PC-3 (cell line): ENCODE data around the gene TCEA2. TPM values are rescaled to one million over a fixed set of nuclear protein-coding genes. Genes with fewer than 3 reads are reported as not detected.

Source experiments
- ATAC-seq: fragments of 200-7000 bp; cut with Tn5 transposase; 2 replicates; pipeline ENCODE4 v1.9.1; 2020; ENCODE audit warnings: mild to moderate bottlenecking, moderate library complexity
- BruUV-seq: library from RNA; stranded (reverse); fragments of 400-500 nt; replicated peaks from 2 replicates; lab custom pipeline; 2021; lab: Mats Ljungman, UMichigan
- CTCF ChIA-PET: fragments of 300-600 bp; sonication (Branson Sonifier 250); formaldehyde crosslinking; loops from one replicate; lab custom pipeline; 2022; ENCODE audit warnings: antibody characterized with exemption; lab: Charles Lee
- POLR2A ChIA-PET: fragments of 300-600 bp; sonication (Branson Sonifier 250); formaldehyde crosslinking; loops from one replicate; lab custom pipeline; 2022; ENCODE audit warnings: antibody characterized with exemption; ENCODE audit not compliant: unreplicated experiment; lab: Charles Lee
- DNase-seq: peaks from one replicate; pipeline ENCODE4 v3.0.0-alpha.2; 2015
- H2AFZ ChIP-seq: fragments of 300-600 bp; sonication (generic); 2 replicates; pipeline ENCODE4 v1.6.0; 2016; ENCODE audit warnings: antibody characterized with exemption, low read length
- H3F3A ChIP-seq: fragments of 300-600 bp; sonication (generic); one replicate; pipeline ENCODE4 v1.6.0; 2017; ENCODE audit warnings: antibody characterized with exemption, low read length, control low read depth, mild to moderate bottlenecking; ENCODE audit not compliant: unreplicated experiment
- H3K27ac ChIP-seq: fragments of 300-600 bp; sonication (generic); 2 replicates; pipeline ENCODE4 v1.5.1; 2016; ENCODE audit warnings: mild to moderate bottlenecking, low read length
- H3K27me3 ChIP-seq: fragments of 300-600 bp; sonication (generic); 2 replicates; pipeline ENCODE4 v1.6.1; 2016; ENCODE audit warnings: low read length, mixed read lengths
- H3K36me3 ChIP-seq: fragments of 300-600 bp; sonication (generic); 2 replicates; pipeline ENCODE4 v1.6.1; 2016; ENCODE audit warnings: low read depth, mixed run types, low read length, mixed read lengths
- H3K4me1 ChIP-seq: fragments of 300-600 bp; sonication (generic); 2 replicates; pipeline ENCODE4 v1.5.1; 2016; ENCODE audit warnings: low read length; ENCODE audit not compliant: insufficient read depth
- H3K4me2 ChIP-seq: fragments of 300-600 bp; sonication (generic); 2 replicates; pipeline ENCODE4 v1.6.0; 2016; ENCODE audit warnings: low read length
- H3K4me3 ChIP-seq: fragments of 300-600 bp; sonication (generic); 2 replicates; pipeline ENCODE4 v1.5.1; 2016; ENCODE audit warnings: mild to moderate bottlenecking, low read length, mixed read lengths
- H3K79me2 ChIP-seq: fragments of 300-600 bp; sonication (generic); 2 replicates; pipeline ENCODE4 v1.6.1; 2017; ENCODE audit warnings: low read length, mixed read lengths
- H3K9ac ChIP-seq: fragments of 300-600 bp; sonication (generic); 2 replicates; pipeline ENCODE4 v1.6.0; 2016; ENCODE audit warnings: mild to moderate bottlenecking, low read length
- H3K9me2 ChIP-seq: fragments of 300-600 bp; sonication (generic); replicated peaks from 2 replicates; pipeline ENCODE4 v1.6.1; 2016; ENCODE audit warnings: mixed run types, low read length, mixed read lengths
- H3K9me3 ChIP-seq: fragments of 300-600 bp; sonication (generic); 2 replicates; pipeline ENCODE4 v1.6.1; 2016; ENCODE audit warnings: low read length, mixed read lengths
- H4K20me1 ChIP-seq: fragments of 300-600 bp; sonication (generic); 2 replicates; pipeline ENCODE4 v1.6.1; 2016; ENCODE audit warnings: low read length, mixed read lengths
- EZH2 ChIP-seq: fragments of 300-600 bp; sonication (generic); IDR thresholded peaks from one replicate; pipeline ENCODE4 v1.6.1; 2017; ENCODE audit warnings: antibody characterized with exemption, mild to moderate bottlenecking, low read length; ENCODE audit not compliant: unreplicated experiment
- EZH2phosphoT487 ChIP-seq: fragments of 300-600 bp; sonication (generic); IDR thresholded peaks from 2 replicates; pipeline ENCODE4 v1.6.1; 2018; ENCODE audit warnings: mild to moderate bottlenecking, antibody characterized with exemption, low read length, borderline replicate concordance
- intact Hi-C: fragments of 100-400 bp; cut with micrococcal nuclease; formaldehyde crosslinking; loops from 2 replicates; pipeline ENCODE4 v1.9.0; 2023
- total RNA-seq: library from RNA; depleted of rRNA; stranded (reverse); fragments of >200 nt; gene quantifications from 2 replicates; pipeline ENCODE4 v1.2.3, GENCODE V29; 2014
- TF ChIP-seq, protein P1 (sequence below): fragments of 300-600 bp; sonication (generic); conservative IDR thresholded peaks from 2 replicates; pipeline ENCODE4 v1.5.1; 2017; ENCODE audit warnings: antibody characterized with exemption, low read depth, mild to moderate bottlenecking, low read length

Gene TCEA2
- total RNA-seq, 1 experiment from 2014 or later: 19.1 TPM

GRCh38 chr20:64021124-64021975, 41.6 kb upstream of the TCEA2 start:
- CTCF ChIA-PET: no interaction called here
- POLR2A ChIA-PET: no interaction called here
- H4K20me1 ChIP-seq: no peaks in the 10 kb centered on the region
- DNase-seq (no peak), ATAC-seq (no peak)
- no TSS peak for BruUV-seq
- H3F3A ChIP-seq: no peaks in the 10 kb centered on the region
- H3K9me3 ChIP-seq: no peaks in the 10 kb centered on the region
- no peak overlapping the region for H3K4me2 ChIP-seq
- H3K4me1 ChIP-seq: no peaks in the 10 kb centered on the region
- TF ChIP-seq EZH2: no peak
- TF ChIP-seq, protein P1, sequence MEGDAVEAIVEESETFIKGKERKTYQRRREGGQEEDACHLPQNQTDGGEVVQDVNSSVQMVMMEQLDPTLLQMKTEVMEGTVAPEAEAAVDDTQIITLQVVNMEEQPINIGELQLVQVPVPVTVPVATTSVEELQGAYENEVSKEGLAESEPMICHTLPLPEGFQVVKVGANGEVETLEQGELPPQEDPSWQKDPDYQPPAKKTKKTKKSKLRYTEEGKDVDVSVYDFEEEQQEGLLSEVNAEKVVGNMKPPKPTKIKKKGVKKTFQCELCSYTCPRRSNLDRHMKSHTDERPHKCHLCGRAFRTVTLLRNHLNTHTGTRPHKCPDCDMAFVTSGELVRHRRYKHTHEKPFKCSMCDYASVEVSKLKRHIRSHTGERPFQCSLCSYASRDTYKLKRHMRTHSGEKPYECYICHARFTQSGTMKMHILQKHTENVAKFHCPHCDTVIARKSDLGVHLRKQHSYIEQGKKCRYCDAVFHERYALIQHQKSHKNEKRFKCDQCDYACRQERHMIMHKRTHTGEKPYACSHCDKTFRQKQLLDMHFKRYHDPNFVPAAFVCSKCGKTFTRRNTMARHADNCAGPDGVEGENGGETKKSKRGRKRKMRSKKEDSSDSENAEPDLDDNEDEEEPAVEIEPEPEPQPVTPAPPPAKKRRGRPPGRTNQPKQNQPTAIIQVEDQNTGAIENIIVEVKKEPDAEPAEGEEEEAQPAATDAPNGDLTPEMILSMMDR: no peak
- no peak for TF ChIP-seq EZH2phosphoT487
- H2AFZ ChIP-seq: no peak overlapping the region
- no peak overlapping the region for H3K4me3 ChIP-seq
- no peak overlapping the region for H3K27ac ChIP-seq
- H3K79me2 ChIP-seq: no peaks in the 10 kb centered on the region
- no peak overlapping the region for H3K9ac ChIP-seq
- peaks cover 52% of the 10 kb centered on the region for H3K36me3 ChIP-seq
- intact Hi-C loops: no loop called here
- H3K9me2 ChIP-seq: no peaks in the 10 kb centered on the region
- H3K27me3 ChIP-seq: no peaks in the 10 kb centered on the region

- Histone ChIP-seq H3K9me2 (no peaks in the 10 kb centered on the region), H3K27ac (no peak overlapping the region), H4K20me1 (no peaks in the 10 kb centered on the region), H3K36me3 (peaks cover 59% of the 10 kb centered on the region), H3K4me2 (no peak overlapping the region), H3K4me1 (no peaks in the 10 kb centered on the region), H3K9me3 (no peaks in the 10 kb centered on the region), H3K9ac (no peak overlapping the region), H3K27me3 (no peaks in the 10 kb centered on the region), H3K79me2 (no peaks in the 10 kb centered on the region), H2AFZ (no peak overlapping the region), H3F3A (no peaks in the 10 kb centered on the region), H3K4me3 (no peak overlapping the region)
- no TSS peak for BruUV-seq
- TF ChIP-seq EZH2 (no peak), EZH2phosphoT487 (no peak)
- TF ChIP-seq, protein P1: no peak
- ATAC-seq: no peak
- no peak for DNase-seq
- intact Hi-C loops: no loop called here
- ChIA-PET CTCF (no interaction called here), POLR2A (no interaction called here)
These were observed 40.2 kb upstream of the TCEA2 start for GRCh38 chr20:64022671-64023360.
